Measurements from ENCODE around the gene RFX1.

DNA sequence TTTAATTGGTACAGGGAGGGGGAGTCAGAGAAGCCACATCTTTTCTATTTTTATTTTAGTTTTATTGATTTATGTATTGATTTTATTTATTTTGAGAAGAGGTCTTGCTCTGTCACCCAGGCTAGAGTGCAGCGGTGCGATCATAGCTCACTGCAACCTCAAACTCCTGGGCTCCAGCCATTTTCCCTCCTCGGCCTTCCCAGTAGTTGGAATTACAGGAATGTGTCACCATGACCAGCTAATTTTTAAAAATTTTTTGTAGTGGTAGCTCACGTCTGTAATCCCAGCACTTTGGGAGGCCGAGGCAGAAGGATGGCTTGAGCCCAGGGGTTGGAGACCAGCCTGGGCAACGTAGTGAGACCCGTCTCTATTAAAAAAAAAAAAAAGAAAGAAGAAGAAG is 29.6 kb upstream of the RFX1 start:
- TF ChIP-seq, protein P1, sequence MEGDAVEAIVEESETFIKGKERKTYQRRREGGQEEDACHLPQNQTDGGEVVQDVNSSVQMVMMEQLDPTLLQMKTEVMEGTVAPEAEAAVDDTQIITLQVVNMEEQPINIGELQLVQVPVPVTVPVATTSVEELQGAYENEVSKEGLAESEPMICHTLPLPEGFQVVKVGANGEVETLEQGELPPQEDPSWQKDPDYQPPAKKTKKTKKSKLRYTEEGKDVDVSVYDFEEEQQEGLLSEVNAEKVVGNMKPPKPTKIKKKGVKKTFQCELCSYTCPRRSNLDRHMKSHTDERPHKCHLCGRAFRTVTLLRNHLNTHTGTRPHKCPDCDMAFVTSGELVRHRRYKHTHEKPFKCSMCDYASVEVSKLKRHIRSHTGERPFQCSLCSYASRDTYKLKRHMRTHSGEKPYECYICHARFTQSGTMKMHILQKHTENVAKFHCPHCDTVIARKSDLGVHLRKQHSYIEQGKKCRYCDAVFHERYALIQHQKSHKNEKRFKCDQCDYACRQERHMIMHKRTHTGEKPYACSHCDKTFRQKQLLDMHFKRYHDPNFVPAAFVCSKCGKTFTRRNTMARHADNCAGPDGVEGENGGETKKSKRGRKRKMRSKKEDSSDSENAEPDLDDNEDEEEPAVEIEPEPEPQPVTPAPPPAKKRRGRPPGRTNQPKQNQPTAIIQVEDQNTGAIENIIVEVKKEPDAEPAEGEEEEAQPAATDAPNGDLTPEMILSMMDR (IDR thresholded peaks at IDR 0.05) = no peak
- no peak for TF ChIP-seq EP300 (IDR thresholded peaks at IDR 0.05)
- TF ChIP-seq POLR2A (IDR thresholded peaks at IDR 0.05) = no peak
